ENCODE measurements around the gene RECK. TPM values are rescaled to one million over a fixed set of nuclear protein-coding genes. Genes with fewer than 3 reads are reported as not detected.

The RECK gene
- total and polyA plus RNA-seq, 2 experiments from 2014 or later: 8.1 to 11.6 TPM

DNA sequence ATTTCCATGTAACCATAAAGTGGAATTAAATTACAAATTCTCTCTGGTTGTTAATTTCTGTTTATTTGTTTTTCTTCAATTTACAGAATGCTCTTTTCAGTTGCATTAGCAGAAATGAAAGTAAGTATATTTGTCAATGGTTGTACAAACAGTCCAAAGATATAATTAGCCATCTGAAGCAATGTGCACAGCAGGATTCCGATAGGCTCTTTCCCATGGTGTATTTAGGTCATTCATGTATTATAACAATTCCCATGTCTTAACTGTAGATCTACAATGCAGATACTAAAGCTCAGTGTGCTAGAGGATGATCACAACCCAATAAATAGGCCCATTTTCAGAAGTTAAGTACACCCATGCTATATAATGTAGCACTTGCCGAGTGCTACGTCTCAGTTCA, 43.8 kb downstream of the RECK start (continued):
- TF ChIP-seq, protein P1, sequence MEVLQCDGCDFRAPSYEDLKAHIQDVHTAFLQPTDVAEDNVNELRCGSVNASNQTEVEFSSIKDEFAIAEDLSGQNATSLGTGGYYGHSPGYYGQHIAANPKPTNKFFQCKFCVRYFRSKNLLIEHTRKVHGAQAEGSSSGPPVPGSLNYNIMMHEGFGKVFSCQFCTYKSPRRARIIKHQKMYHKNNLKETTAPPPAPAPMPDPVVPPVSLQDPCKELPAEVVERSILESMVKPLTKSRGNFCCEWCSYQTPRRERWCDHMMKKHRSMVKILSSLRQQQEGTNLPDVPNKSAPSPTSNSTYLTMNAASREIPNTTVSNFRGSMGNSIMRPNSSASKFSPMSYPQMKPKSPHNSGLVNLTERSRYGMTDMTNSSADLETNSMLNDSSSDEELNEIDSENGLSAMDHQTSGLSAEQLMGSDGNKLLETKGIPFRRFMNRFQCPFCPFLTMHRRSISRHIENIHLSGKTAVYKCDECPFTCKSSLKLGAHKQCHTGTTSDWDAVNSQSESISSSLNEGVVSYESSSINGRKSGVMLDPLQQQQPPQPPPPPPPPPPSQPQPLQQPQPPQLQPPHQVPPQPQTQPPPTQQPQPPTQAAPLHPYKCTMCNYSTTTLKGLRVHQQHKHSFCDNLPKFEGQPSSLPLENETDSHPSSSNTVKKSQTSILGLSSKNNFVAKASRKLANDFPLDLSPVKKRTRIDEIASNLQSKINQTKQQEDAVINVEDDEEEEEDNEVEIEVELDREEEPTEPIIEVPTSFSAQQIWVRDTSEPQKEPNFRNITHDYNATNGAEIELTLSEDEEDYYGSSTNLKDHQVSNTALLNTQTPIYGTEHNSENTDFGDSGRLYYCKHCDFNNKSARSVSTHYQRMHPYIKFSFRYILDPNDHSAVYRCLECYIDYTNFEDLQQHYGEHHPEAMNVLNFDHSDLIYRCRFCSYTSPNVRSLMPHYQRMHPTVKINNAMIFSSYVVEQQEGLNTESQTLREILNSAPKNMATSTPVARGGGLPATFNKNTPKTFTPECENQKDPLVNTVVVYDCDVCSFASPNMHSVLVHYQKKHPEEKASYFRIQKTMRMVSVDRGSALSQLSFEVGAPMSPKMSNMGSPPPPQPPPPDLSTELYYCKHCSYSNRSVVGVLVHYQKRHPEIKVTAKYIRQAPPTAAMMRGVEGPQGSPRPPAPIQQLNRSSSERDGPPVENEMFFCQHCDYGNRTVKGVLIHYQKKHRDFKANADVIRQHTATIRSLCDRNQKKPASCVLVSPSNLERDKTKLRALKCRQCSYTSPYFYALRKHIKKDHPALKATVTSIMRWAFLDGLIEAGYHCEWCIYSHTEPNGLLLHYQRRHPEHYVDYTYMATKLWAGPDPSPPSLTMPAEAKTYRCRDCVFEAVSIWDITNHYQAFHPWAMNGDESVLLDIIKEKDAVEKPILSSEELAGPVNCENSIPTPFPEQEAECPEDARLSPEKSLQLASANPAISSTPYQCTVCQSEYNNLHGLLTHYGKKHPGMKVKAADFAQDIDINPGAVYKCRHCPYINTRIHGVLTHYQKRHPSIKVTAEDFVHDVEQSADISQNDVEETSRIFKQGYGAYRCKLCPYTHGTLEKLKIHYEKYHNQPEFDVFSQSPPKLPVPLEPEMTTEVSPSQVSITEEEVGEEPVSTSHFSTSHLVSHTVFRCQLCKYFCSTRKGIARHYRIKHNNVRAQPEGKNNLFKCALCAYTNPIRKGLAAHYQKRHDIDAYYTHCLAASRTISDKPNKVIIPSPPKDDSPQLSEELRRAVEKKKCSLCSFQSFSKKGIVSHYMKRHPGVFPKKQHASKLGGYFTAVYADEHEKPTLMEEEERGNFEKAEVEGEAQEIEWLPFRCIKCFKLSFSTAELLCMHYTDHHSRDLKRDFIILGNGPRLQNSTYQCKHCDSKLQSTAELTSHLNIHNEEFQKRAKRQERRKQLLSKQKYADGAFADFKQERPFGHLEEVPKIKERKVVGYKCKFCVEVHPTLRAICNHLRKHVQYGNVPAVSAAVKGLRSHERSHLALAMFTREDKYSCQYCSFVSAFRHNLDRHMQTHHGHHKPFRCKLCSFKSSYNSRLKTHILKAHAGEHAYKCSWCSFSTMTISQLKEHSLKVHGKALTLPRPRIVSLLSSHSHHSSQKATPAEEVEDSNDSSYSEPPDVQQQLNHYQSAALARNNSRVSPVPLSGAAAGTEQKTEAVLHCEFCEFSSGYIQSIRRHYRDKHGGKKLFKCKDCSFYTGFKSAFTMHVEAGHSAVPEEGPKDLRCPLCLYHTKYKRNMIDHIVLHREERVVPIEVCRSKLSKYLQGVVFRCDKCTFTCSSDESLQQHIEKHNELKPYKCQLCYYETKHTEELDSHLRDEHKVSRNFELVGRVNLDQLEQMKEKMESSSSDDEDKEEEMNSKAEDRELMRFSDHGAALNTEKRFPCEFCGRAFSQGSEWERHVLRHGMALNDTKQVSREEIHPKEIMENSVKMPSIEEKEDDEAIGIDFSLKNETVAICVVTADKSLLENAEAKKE (CRISPR knock-in tag; IDR thresholded peaks at IDR 0.05): no peak
- no peak for TF ChIP-seq POLR2AphosphoS5 (IDR thresholded peaks at IDR 0.05; ENCODE audit: low read depth)
- TF ChIP-seq, protein P2, sequence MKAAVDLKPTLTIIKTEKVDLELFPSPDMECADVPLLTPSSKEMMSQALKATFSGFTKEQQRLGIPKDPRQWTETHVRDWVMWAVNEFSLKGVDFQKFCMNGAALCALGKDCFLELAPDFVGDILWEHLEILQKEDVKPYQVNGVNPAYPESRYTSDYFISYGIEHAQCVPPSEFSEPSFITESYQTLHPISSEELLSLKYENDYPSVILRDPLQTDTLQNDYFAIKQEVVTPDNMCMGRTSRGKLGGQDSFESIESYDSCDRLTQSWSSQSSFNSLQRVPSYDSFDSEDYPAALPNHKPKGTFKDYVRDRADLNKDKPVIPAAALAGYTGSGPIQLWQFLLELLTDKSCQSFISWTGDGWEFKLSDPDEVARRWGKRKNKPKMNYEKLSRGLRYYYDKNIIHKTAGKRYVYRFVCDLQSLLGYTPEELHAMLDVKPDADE (IDR thresholded peaks at IDR 0.05): no peak
- TF ChIP-seq JUNB (IDR thresholded peaks at IDR 0.05; ENCODE audit: unreplicated experiment): no peak

DNA sequence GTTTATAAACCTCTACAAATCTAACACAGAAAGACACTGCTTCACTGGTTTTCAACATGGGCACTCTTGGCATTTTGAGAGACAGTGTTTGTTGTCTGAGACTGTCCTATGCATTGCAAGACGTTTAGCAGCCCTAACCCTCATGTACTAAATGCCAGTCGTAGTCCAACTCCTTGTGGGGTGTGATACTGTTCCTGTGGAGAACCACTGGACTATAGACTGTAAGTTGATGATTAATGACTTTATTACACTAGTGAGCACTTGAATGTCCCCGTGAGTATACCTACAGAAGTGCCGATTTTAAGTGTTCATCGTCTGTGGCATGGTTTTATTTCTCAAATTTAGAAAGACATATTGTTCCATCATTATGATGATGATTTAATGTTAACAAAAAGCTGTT, 46.2 kb downstream of the RECK start:
- Histone ChIP-seq H3K27ac (ENCODE audit: low read depth) (no peak overlapping the region), H3F3A (replicated peaks; ENCODE audit: low read depth) (no peaks in the 10 kb centered on the region; the same call in 1 of the 2 replicates), H3K4me2 (no peak overlapping the region), H3K4me3 (no peak overlapping the region), H3K27me3 (ENCODE audit: insufficient read depth) (no peaks in the 10 kb centered on the region), H4K20me1 (replicated peaks; ENCODE audit: insufficient read depth) (no peaks in the 10 kb centered on the region), H2AFZ (no peak overlapping the region), H3K9me2 (ENCODE audit: insufficient read depth) (no peaks in the 10 kb centered on the region), H3K4me1 (ENCODE audit: insufficient read depth) (no peaks in the 10 kb centered on the region), H3K36me3 (ENCODE audit: insufficient read depth) (peaks cover 7% of the 10 kb centered on the region; the same call in 1 of the 2 replicates), H3K79me2 (replicated peaks; ENCODE audit: insufficient read depth) (no peaks in the 10 kb centered on the region)
- TF ChIP-seq, protein P2 (IDR thresholded peaks at IDR 0.05): no peak
- TF ChIP-seq EZH2 (IDR thresholded peaks at IDR 0.05; ENCODE audit: low read depth, unreplicated experiment) (no peak), POLR2AphosphoS5 (IDR thresholded peaks at IDR 0.05; ENCODE audit: low read depth) (no peak)
- TF ChIP-seq, protein P3, sequence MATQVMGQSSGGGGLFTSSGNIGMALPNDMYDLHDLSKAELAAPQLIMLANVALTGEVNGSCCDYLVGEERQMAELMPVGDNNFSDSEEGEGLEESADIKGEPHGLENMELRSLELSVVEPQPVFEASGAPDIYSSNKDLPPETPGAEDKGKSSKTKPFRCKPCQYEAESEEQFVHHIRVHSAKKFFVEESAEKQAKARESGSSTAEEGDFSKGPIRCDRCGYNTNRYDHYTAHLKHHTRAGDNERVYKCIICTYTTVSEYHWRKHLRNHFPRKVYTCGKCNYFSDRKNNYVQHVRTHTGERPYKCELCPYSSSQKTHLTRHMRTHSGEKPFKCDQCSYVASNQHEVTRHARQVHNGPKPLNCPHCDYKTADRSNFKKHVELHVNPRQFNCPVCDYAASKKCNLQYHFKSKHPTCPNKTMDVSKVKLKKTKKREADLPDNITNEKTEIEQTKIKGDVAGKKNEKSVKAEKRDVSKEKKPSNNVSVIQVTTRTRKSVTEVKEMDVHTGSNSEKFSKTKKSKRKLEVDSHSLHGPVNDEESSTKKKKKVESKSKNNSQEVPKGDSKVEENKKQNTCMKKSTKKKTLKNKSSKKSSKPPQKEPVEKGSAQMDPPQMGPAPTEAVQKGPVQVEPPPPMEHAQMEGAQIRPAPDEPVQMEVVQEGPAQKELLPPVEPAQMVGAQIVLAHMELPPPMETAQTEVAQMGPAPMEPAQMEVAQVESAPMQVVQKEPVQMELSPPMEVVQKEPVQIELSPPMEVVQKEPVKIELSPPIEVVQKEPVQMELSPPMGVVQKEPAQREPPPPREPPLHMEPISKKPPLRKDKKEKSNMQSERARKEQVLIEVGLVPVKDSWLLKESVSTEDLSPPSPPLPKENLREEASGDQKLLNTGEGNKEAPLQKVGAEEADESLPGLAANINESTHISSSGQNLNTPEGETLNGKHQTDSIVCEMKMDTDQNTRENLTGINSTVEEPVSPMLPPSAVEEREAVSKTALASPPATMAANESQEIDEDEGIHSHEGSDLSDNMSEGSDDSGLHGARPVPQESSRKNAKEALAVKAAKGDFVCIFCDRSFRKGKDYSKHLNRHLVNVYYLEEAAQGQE (IDR thresholded peaks at IDR 0.05; ENCODE audit: unreplicated experiment): no peak
- H3K4me1 Mint-ChIP-seq: no peaks in the 10 kb centered on the region
- H3K27ac Mint-ChIP-seq: no peak overlapping the region
- H3K27me3 Mint-ChIP-seq (ENCODE audit: insufficient read depth, low read depth, poor library complexity): peaks cover 1% of the 10 kb centered on the region
- no peak overlapping the region for H3K4me3 Mint-ChIP-seq
- peaks cover 14% of the 10 kb centered on the region; the same call in 2 of the 3 replicates for H3K9me3 Mint-ChIP-seq
- ATAC-seq: no peak
- peaks cover 25% of the 10 kb centered on the region for H3K36me3 Mint-ChIP-seq (ENCODE audit: low read depth)
- no peak for DNase-seq (ENCODE audit: low spot score)
